Cardiac fibroblast (primary cell): ENCODE results near the gene CARD19.

Experiments used
- DNase-seq, 2 donors: peaks; one replicate each; pipeline versions ENCODE4 v3.0.0 to v3.0.0-alpha.2; 2010; ENCODE audit warnings: low read depth in 2 of 2
- H3K4me3 ChIP-seq, 2 donors: replicated peaks in 1 of 2; 1 replicate in 1 of 2; 2 replicates in 1 of 2; pipeline ENCODE4 v1.5.1; 2011; ENCODE audit warnings: low read depth in 2 of 2, low read length in 2 of 2, mild to moderate bottlenecking in 2 of 2, moderate library complexity in 1 of 2
- TF ChIP-seq, protein P1 (sequence below): IDR thresholded peaks from one replicate; pipeline ENCODE4 v1.5.1; 2011; ENCODE audit warnings: low read depth, mild to moderate bottlenecking, low read length, inconsistent platforms

Gene CARD19

GRCh38 chr9:93096131-93096802, at the start of gene CARD19:
CARD19 (plus strand) TSS chr9:93096217; CDS start chr9:93096346, 129 bp downstream.
- peak; percentile 24 to 38 for DNase-seq
- TF ChIP-seq, protein P1, sequence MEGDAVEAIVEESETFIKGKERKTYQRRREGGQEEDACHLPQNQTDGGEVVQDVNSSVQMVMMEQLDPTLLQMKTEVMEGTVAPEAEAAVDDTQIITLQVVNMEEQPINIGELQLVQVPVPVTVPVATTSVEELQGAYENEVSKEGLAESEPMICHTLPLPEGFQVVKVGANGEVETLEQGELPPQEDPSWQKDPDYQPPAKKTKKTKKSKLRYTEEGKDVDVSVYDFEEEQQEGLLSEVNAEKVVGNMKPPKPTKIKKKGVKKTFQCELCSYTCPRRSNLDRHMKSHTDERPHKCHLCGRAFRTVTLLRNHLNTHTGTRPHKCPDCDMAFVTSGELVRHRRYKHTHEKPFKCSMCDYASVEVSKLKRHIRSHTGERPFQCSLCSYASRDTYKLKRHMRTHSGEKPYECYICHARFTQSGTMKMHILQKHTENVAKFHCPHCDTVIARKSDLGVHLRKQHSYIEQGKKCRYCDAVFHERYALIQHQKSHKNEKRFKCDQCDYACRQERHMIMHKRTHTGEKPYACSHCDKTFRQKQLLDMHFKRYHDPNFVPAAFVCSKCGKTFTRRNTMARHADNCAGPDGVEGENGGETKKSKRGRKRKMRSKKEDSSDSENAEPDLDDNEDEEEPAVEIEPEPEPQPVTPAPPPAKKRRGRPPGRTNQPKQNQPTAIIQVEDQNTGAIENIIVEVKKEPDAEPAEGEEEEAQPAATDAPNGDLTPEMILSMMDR = no peak
- H3K4me3 ChIP-seq = peak within 1 kb of the TSS; percentile 63 to 83

DNA sequence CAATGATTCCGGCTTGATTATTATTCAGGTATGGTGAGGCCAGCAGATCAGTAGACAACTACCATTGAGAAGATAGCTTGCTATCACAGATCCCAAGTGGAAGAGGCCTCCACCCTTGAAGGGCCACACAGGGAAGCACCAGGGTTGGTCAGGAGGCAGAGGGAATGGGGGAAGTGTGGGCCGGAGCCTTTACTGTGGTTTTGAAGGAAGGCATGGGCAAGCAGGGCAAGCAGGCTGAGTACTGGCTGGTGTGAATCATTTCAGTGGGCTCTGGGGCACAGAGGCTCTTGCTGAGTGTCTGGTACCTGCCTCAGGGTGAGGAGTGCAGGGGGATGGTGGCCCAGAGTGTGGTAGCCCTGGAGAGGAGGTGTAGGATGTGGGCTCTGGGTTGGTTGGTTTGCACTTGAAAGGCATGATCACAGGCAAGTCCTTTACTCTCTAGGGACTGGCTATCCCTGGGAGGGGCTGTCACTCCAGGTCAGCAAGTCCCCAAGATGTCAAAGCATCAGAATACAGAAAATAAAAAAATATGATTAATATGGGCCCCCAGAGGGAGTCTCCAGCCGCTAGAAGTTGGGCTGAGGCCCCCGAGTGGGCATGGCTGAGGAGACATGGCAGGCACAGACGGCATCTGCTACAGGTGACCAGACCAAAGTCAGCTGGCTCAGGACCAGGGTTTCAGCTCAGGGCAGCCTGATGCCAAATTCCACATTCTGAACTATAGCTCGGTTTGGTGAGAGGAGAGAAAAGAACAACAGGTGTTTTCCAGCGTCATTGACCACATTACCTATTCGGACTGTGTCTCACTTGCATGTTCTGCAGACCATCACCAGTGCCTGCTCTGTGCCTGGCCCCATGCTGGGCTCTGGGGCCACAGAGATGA, 47.2 kb upstream of the CARD19 start:
- H3K4me3 ChIP-seq = no peak overlapping the region
- no peak for DNase-seq
- TF ChIP-seq, protein P1 = no peak

GRCh38 chr9:93049491-93049890, 46.5 kb upstream of the CARD19 start:
- no peak overlapping the region for H3K4me3 ChIP-seq
- TF ChIP-seq, protein P1 = no peak
- no peak for DNase-seq

DNA sequence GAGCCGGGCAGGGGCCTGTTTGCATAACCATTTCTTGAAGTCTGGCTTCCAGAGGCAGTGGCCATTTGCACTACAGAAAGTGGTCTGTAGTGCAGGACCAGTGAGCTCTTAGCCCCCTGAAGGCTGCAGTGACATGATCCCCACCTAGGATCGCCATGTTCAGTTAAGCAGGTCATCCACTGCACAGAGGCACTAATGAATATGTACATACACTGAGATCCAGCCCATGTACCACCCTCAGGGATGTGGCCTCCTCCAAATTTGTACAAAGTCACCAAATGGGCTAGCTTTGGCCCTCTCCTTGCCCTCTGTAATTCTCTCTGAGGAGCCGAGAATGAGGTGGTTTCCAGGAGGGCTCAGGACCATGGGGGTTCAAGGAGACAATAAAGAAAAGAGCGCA, 45.8 kb upstream of the CARD19 start:
- no peak overlapping the region for H3K4me3 ChIP-seq
- DNase-seq = no peak
- TF ChIP-seq, protein P1 = no peak

DNA sequence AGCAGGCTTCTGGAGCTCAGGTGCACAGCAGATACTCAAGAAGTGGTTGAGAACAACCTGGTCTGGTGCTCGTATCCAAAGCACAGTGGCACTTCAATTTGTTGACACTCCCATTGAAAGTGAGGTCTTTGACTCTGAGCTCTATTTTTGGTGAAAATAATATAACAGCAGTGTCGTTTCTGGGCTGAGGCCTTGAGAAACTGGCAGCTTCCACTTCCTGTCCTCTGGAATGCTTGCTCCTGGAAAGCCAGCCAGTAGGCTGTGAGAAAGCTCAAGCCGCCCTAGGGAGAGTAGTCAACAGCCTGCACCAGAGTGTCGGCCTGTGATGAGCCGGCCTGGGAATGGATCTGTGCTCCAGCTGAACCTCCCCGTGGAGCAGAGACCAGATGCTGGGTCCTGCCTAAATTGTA, 44.3 kb upstream of the CARD19 start:
- TF ChIP-seq, protein P1 = no peak
- no peak overlapping the region for H3K4me3 ChIP-seq
- DNase-seq = peak; percentile 23 to 85

DNA sequence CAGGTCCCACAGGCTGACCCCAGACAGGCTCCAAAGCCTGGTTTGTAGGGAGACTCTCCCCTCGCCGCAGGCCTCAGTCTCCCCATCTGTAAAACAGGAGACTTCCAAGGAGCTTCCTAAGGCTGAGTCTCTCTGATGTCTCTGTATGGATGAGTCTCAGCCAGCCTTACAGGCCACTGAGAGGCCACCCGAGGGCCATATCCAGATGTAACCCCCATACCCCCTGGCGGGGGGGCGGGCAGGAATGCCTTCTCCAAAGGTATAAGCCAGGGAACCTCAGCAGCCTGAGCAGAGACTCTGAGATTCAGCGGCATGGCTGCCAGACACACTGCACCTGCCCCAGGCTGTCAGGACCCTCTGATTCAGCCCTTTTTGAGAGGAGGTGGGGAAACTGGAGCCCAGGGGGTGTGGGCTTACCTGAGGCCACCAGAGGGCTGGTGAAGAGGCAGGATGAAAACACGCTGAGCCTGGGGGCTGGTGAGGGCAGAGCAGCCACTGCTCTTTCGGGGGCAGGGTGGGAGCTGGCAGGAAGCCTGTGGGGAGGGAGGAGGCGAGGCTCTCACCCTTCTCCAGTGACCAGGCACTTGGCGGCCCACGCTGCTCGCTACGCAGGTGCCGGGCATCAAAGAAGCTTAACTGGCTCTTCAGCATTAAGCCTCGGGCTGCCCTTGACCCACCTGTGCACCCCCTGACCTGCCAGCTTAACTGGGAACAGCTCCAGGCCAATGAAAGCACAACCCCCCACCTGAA, 43.1 kb upstream of the CARD19 start:
- DNase-seq = no peak
- TF ChIP-seq, protein P1 = no peak

More for the DNA sequence above, 43.1 kb upstream of the CARD19 start:
- no peak overlapping the region for H3K4me3 ChIP-seq
